Activated T-cell treated with anti-CD3 and anti-CD28 coated beads for 24 hours (primary cell): ENCODE data around the gene ERCC2.

Experiments used
- DNase-seq: peaks from one replicate; pipeline ENCODE4 v3.0.0-alpha.2; 2020; ENCODE audit warnings: low read depth

The ERCC2 gene

DNA sequence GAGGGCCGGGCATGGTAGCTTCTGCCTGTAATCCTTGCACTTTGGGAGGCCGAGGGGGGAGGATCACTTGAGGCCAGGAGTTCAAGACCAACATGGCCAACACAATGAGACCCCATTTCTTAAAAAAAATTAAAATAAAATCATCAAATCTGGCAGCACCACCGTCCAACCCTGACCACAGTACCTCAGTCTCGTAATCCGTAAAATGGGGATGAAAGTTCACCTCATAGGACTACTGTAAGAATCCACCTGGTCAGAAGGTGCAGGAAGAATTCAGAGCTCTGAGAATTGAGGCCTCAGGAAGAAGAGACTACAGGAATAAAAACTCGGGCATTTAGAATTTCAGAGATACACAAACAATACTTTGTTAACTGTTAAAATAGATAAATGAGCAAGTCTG, 31.4 kb upstream of the ERCC2 start:
- no peak for DNase-seq

DNA sequence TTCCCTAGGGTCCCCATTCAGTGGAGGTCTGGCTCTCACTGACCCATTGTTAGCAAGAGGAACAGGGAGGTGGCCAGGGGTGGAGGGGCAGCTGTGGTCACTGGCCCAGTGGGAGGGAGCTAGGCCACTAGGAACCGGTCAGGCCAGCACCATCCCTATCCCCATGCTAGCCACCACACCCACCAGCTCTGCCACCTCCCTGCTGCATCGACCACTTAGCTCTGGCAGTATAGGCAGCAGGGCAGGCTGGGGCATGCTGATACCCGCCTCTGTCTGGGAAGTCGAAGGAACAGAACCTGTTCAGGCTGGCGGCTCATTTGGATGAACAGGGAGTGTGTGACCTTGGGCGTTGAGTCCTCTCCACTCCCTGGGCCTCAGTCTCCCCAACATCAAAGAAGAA, 29.8 kb upstream of the ERCC2 start:
- no peak for DNase-seq

DNA sequence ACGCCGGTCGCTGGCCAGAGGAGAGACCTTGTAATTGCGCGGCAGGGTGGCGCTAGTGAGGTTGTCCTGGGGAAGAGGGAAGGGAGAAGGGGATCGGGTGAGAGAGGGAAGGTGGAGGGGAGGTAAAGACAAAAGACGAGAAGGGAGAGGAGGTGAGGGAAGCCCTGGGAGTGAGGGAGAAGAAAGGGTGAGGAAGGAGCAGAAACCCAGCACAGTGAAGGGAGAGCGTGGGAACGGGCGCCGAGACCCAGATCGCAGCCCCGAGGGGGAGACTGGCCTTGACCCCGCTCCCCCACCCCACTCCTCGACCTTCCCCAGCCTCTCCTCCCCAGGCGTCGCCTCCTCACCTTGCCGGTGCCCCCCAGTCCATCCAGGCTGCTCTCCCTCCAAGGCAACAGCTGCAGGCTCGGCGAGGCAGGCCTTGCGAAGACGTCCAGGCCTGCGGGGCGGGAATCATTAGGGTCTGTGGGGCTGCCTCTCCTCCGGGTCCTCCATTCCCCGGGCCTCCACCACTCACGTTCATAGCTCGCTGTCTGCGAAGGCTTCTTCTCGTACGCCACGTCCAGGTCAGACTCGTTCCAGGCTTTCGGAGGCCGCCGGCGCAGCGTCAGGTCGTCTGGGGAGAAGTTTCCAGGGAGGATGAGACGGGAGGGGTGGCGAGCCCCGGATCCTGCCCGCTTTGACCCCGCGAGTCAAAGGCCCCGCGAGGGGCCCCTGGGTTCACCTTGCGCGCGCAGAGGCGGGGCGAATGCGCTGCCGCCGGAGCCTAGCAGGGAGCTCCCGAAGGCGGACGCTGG, 25.6 kb upstream of the ERCC2 start:
- DNase-seq, result no peak

DNA sequence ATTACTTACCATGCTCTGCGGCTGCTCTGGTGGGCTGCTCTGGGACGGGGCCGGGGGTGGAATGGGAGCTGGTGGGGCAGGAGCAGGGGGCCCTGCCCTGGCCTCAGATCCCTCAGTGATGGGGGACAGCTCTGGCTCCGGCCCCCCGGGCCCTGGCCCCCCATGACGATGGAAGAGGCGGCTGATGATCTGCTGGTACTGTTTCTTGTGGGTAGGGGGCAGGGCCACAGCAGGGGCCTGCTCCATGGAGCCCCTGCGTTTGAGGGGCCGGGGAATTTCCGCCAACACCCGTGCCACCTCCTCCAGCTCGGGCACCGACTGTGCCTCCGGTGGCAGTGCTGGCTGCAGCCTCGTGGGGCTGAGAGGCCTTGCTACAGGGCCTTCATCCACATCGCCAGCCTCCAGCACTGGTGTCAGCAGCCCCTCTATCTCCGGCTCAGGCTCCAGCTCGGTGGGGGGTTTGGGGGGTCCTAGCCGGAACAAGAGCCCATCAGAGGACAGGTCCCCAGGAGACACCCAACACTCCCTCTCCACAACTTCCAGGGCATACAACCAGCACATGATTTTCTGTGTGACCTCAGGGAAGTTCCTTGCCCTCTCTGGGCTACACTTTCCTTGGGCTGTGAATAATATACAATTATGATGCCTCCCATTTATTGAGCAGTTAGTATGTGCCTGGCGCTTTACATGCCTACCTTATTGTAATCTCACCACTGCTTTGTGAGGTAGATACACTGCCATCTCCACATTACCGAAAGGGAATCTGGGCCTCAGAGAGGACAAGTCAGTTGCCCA, 21.7 kb upstream of the ERCC2 start:
- no peak for DNase-seq

DNA sequence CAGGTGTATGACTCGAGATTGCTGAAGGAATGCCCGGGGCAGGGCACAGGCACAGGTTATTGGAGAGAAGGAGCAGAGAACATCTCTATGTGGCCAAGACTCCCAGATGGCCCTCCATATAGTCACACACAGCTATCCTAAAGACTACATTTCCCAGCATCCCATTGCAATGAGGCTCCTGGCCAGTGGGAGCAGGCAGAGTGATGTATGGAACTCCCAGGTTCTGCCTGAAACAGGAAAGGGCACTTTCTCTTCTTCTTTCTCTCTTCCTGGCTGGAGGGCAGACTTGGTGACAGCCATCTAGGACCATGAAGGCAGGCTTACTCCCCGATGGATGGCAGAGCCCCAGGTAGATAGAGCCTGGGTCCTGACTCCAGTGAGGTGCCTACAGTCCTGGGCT, 21.0 kb upstream of the ERCC2 start:
- DNase-seq, result no peak

DNA sequence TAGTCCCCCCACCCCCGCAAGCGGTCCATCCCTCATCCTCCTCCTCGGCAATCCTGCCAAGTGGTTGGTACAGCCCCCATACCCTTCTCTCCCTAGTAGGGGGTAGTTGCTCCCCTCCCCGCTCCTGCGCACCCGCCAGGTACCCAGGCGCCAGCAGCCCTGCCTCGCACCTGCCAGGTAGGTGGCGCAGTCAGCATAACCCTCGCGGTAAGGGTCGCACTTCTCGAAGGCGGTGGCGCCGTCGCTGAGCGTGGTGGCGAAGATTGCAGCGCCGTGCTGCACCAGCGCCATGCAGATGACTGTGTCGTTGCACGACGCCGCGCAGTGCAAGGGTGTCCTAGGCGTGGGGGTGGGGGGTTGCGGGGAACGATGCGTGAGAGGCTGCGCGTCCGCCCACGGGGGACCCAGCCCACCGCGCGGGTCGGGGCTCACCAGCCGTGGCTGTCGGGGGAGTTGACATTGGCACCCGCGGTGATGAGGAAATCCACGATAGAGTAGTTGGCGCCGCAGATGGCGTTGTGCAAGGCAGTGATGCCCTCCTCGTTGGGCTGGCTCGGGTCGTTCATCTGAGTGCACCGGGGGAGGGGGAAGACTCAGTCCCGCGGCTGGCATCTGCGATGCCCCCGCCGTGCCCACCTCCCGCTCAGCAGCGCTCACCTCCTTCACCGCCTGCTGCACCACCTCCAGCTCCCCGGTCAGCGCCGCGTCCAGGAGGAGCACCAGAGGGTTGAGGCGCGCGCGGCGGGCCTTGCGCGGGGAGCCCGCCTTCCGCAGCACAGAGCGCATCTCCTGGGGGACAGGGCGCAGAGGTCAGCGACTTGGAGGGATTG, 15.2 kb upstream of the ERCC2 start:
- DNase-seq, result no peak

DNA sequence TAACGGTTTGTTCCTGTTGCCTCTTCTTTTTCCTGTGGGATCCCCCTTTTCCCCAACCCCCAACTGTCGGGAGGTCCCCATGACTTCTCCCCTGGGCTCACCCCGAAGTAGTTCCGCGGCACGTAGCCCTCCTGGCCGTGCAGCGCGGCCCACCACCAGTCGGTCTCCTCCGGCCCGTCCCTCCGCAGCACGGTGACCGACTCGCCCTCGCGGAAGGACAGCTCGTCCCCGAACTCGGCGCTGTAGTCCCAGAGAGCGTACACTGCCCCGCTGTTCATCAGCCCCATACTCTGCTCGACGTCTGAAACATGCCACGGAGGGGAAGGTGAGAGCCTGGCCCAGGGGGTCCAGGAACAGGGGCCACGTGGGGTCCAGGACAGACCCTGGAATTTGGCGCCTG, 12.1 kb upstream of the ERCC2 start:
- DNase-seq, result no peak

DNA sequence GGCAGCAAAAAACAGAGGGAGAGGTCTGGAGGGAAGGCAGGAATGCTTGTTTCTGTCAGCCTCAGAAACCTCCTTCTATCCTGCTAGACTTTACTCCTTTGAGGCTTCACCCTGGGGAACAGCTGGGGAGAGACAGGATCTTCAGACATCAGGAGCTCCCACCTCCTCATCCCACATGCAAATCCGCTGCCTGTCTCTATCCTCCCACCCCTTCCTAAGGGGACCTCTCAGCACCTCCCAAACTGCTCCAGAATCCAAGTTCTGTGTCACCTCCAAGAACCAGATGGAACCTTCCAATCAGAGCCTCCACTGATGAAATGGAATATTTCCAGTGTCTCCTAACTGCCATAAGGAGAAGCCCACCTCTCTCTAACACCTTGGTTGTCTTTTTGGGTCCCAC, 9.7 kb upstream of the ERCC2 start:
- no peak for DNase-seq

DNA sequence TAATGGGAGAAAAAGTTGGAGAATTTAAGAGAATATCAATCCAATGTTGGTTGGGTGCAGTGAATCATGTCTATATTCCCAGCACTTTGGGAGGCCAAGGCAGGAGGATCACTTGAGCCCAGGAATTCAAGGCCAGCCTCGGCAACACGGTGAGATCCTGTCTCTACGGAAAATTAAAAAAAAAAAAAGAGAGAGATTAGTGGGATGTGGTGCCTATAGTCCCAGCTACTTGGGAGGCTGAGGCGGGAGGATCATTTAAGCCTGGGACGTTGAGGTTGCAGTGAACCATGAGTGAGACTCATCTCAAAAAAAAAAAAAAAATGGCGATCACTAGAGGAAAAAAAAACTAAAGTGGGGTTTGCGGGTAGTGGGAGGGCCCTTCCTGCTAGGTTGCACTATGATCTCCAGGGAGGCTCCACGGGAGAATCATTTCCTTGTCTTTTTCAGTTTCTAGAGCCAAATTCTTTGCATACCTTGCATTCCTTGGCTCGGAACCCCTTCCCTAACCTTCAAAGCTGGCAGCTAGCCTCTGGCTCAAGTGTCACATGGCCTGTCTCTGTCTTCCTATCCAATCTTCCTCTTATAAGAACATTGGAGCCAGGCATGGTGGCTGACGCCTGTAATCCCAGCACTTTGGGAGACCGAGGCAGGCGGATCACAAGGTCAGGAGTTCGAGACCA, 5.8 kb upstream of the ERCC2 start:
- DNase-seq, result no peak

DNA sequence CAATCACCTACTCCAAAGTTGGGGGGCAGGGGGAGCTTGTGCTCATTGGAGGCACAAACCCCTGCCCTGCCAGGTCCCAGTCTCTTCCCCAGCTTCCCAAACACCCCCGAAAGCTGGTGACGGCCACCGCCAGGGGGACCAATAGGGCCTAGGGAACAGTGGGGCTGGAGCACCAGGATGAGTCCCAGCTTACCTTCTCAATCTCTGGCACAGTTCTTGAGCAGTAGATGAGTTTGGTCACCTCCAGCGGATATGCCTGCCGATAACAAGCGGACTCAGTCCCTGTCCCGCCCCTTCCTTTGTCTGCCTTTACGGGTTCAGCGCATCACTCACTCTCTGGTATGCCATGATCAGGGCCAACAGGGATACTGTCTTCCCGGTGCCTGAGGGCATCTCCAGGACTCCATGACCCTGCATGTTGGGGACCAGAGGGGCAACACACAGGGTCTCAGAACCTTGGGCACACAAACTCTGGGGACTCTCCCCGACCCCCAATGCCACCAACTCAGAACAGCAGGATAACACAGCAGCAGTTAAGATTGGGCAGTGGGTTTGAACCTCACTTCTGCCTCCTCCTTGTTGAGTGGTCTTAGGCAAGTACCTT, 1.5 kb downstream of the ERCC2 start:
- no peak for DNase-seq

DNA sequence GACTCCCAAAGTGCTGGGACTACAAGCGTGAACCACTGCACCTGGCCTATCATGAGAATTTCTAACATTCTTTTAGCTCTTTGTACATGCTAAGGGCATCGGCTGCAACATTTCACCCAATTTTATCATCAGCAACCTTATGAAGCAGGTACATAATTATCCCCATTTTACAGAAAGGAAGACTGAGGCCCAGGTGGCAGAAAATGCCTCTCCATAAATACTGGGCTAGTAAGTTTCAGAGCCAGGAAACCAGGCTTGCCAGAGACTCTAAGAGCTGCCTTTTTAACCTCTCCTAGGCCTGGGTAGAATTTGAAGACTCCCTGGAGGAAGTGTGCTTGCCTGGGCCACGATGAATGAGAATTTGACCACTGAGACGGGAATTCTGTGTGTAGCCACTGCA, 2.2 kb downstream of the ERCC2 start:
- no peak for DNase-seq

DNA sequence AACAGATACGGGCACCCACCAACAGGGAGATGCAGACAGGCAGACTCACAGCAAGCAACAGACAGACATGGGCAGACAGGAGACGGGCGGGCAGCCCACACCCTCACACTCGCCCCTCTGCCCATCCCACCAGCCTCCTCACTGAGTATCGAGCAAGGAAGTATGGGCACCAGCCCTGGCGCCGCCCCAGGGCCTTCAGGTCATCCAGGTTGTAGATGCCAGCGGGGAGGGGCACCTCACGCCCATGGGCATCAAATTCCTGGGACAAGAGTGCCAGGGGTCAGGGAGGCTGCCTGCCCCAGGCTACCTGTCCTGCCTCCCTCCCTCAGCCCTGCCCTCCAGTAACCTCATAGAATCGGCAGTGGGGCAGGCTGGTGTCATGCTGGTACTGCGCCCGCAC, 5.7 kb downstream of the ERCC2 start:
- no peak for DNase-seq

DNA sequence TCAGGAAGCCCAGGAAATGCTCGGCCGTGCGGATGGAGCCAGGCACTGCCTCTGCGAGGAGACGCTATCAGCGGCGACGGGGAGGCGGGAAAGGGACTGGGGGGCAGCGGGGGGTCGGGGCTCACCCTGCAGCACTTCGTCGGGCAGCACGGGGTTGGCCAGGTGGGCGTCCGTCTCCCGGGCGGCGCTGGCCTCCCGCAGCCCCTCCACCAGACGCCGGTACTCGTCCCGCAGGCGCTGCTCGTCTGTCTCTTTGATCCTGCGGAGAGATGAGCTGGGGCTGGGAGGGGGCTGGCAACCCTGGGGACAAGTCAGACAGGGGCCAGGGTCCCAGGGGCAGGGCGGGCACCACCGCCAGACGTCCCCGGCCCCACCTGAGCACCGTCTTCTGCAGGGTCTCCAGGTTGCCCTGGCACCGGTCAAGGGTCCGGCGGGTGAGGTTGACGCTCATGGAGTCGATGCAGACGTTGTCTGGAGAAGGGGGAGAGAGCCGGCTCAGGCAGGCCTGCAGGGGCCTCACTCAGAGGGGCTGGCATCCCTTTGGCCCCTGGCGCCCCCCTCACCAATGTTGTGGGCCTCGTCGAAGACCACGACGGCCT, 6.4 kb downstream of the ERCC2 start:
- no peak for DNase-seq

DNA sequence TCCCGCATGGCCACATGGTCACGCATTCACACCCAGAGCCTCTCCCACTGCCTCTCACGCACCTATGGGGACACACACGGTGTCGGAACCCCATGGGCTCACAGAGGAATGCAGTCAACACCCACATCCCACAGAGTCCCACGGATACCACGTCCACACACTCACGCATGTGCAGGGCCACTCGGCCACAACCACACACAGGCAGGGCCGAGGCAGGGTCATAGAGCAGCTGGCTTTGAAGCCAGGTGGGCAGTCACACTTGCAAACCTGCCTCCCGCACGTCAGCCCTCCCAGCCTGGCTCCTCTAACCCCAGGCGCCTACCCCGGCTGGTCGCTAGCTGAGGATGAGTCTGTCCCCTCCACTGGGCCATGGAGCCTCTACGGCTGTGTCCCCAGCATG, 8.1 kb downstream of the ERCC2 start:
- no peak for DNase-seq

DNA sequence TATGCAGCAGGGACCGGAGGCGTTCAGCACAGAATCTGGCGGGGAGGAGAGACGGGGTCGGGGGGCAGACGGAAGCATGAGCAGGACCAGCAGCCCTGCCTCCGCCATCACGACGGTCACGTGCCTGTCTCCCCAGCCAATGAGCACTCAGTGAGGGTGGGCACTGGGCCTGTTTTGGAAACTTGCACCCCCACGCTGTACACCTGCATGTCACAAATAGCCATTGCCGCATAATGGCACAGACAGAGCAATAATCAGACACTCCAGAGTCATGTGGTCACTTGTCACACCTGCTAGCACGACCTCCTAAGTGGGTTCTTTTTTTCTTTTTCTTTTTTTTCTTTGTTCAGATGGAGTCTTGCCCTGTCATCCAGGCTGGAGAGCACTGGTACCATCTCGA, 8.8 kb downstream of the ERCC2 start:
- no peak for DNase-seq

DNA sequence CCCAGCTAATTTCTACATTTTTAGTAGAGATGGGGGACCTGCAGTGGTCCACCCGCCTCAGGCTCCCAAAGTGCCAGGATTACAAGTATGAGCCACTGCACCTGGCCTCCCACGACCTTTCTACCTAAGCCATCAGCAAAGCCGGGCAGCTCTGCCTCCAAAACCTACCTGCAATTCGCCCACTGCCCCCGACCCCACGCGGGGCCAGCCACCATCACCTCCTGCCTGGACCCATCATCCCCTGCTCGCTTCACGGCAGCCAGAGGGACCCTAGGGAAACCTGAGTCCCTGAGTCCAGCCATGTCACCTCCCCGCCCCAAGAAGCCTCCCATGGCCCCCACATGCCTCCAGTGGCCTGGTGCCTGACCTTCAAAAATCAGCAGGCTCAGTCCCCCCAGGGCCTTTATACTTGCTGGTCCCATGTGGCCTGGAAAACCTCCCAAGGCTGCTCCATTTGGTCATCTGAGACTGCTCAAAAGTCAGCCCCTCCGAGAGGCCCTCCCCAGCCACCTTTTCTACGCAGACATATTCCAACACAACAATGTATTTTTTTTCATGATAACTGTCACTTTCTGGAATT, 12.1 kb downstream of the ERCC2 start:
- no peak for DNase-seq

DNA sequence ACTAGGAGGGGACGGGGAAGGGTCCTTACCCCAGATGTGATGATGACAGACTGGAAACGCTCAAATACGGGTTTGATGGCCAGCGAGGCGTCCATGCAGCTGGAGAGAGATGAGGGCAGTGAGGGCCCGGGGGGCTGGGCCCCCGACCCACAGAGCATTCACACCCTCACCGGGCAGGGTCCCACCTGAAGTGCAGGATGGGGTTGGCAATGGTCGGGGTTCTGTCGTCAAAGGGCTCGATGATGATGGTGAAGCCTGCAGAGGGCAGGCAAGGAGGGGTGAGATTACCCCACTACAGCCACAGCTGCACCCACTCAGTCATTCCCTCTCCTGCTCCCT, 13.0 kb downstream of the ERCC2 start:
- no peak for DNase-seq

DNA sequence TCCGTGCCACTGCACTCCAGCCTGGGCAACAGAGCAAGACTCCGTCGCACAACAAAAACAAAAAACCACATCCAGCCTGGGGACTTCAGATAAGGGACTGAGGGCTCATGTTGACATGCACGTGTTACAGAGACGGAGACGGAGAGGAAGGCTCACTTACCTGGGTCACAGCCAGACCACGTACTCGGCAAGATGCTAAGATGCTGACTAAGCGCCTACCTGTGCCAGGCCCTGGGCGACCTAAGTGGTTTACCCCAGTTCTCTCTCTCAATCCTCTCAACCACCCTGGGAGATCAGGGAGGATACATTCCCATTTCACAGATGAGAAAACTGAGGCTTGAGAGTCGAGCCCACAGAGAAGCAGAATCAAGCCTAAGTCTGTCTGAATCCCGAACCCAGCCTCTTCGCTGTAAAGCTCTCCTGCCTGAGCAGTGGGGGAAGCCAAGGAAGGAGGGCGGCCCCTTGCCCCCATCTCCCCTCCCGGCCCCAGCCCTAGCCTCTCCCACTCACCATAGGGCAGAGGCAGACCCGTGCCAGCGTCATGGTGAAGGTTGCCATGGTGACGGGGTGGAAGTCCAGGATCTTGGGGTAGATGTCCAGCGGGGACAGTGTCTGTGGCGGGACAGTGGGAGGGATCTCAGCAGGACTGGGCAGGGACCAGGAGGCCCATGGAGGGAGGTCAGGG, 13.5 kb downstream of the ERCC2 start:
- no peak for DNase-seq

DNA sequence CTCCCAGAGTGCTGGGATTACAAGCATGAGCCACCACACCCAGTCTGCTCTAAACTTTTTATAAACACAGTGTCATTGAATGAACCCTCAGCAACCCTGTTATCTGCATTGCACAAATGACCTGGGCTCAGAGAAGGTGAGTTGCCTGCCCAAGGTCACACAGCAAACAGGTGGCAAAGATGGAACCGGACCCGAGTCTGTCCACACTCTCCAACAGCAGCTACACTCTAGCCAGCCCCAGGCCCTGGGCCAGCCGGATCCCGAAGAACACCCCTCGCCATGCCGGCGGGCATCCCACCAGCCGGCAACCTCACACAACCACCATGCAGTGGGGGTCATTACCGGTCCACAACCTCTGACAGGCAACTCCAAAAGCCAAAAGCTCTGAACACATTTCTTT, 14.5 kb downstream of the ERCC2 start:
- DNase-seq, result no peak

DNA sequence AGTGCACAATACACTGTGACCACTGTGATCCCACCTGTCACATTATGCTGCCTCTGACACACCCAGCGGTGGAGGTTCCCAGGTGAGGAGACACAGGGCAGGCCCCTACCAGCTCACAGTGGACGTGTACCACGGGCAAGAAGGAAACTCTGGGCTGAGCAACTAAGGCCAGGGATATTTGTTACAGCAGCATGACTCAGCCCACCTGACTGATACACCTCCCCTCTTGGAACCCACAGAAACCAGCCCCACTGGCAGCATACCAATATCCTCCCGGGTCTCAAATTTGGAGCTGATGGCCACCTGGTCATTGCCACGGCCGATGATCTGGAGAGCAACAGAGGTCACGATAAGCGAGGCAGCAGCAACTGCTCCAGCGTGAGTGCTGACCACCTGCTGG, 15.0 kb downstream of the ERCC2 start:
- no peak for DNase-seq
